Thyroid gland (tissue), 4 donors: ENCODE measurements around the gene MBNL3.
A peak's percentile ranks its signal among the peaks of the same experiment; 100 is the strongest.

Source experiments
- CTCF ChIP-seq, 6 experiments: fragments of 200-600 bp in 3 of 6; fragments of 450-650 bp in 3 of 6; sonication (generic) in 3 of 6; IDR thresholded peaks; one replicate each; pipeline ENCODE4 v1.5.1; 2016 to 2019; ENCODE audit warnings: antibody characterized with exemption in 6 of 6, mild to moderate bottlenecking in 2 of 6, inconsistent platforms in 1 of 6, moderate library complexity in 1 of 6
- POLR2A ChIP-seq, 2 donors: fragments of 450-650 bp; IDR thresholded peaks; one replicate each; pipeline ENCODE4 v1.6.1; 2017; ENCODE audit warnings: antibody characterized with exemption in 2 of 2, mild to moderate bottlenecking in 2 of 2, moderate library complexity in 1 of 2

- TF ChIP-seq CTCF (IDR thresholded peaks at IDR 0.05) (no peak), POLR2A (IDR thresholded peaks at IDR 0.05) (peak in 1 of 2 donors; percentile 30)
Measured at GRCh38 chrX:132488819-132489577, at the start of gene MBNL3.
